Neuron (in vitro differentiated cells): Measurements from ENCODE around the gene SHF.

Source experiments
- H2AFZ ChIP-seq: one replicate; pipeline ENCODE4 v1.6.1; 2013; ENCODE audit warnings: low read depth, mild to moderate bottlenecking, inconsistent platforms, low read length, moderate library complexity
- H3K27me3 ChIP-seq: one replicate; pipeline ENCODE4 v1.6.1; 2013; ENCODE audit warnings: low read length; ENCODE audit not compliant: insufficient read depth
- H3K36me3 ChIP-seq: one replicate; pipeline ENCODE4 v1.6.1; 2013; ENCODE audit warnings: low read length; ENCODE audit not compliant: insufficient read depth
- H3K4me1 ChIP-seq: one replicate; pipeline ENCODE4 v1.6.1; 2013; ENCODE audit warnings: low read length; ENCODE audit not compliant: insufficient read depth
- H3K4me3 ChIP-seq: 2 replicates; pipeline ENCODE4 v1.5.1; 2013; ENCODE audit warnings: mild to moderate bottlenecking, low read length, moderate library complexity
- H3K9me3 ChIP-seq: one replicate; pipeline ENCODE4 v1.6.1; 2013; ENCODE audit warnings: low read length

SHF gene

DNA sequence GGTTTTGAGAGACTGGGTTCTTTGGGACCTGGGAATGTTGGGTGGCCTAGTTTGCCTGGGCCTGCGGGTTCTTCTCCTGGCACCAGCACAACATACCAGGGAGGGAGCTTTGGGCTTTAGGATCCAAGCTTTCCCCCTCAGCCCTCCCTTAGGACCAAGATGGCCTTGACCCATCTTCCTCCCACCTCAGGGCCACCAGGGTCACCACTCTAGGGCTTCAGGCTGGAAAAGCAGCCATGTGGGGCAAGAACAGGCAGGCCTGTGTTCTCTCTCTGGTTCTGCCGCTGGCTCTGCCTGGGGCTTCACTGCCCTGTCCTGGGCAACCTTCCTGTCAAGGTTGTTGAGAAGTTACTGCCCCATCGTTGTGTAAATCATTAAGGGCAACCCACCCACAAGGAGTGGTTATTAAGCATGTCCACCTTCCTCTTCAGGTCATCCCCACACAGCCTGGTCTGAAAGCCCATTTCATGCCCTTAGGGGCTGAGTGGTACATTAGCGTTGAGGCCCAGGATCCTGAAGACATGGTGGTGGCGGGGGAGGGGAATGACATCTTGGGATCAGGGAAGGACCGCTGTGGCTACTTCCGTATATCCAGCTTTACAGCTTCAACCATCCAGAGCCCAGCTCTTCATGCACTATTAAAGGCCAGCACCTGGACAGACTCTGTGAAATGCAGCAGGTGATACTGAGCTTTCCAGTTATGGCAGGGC lies 57.3 kb downstream of the SHF start:
- H3K36me3 ChIP-seq = no peaks in the 10 kb centered on the region
- peaks cover 88% of the 10 kb centered on the region for H3K27me3 ChIP-seq
- H3K4me3 ChIP-seq = no peak overlapping the region
- H3K4me1 ChIP-seq = no peaks in the 10 kb centered on the region
- H3K9me3 ChIP-seq = no peaks in the 10 kb centered on the region
- H2AFZ ChIP-seq = no peak overlapping the region

- Histone ChIP-seq H3K4me3 (no peak within 1 kb of the TSS), H3K4me1 (no peaks in the 10 kb centered on the region), H3K27me3 (peaks cover 88% of the 10 kb centered on the region), H2AFZ (no peak within 1 kb of the TSS), H3K36me3 (no peaks in the 10 kb centered on the region), H3K9me3 (no peaks in the 10 kb centered on the region)
Observed at GRCh38 chr15:45129651-45130129, 58.1 kb downstream of the SHF start, which contains the start of the genes DUOX1 and DUOXA1. Gene DUOX1, plus strand, starts transcription at chr15:45129994. Its CDS starts 1,973 bp downstream, at chr15:45131967. Gene DUOXA1, minus strand, starts transcription at chr15:45129879. Its CDS starts 6,865 bp downstream, at chr15:45123014.

DNA sequence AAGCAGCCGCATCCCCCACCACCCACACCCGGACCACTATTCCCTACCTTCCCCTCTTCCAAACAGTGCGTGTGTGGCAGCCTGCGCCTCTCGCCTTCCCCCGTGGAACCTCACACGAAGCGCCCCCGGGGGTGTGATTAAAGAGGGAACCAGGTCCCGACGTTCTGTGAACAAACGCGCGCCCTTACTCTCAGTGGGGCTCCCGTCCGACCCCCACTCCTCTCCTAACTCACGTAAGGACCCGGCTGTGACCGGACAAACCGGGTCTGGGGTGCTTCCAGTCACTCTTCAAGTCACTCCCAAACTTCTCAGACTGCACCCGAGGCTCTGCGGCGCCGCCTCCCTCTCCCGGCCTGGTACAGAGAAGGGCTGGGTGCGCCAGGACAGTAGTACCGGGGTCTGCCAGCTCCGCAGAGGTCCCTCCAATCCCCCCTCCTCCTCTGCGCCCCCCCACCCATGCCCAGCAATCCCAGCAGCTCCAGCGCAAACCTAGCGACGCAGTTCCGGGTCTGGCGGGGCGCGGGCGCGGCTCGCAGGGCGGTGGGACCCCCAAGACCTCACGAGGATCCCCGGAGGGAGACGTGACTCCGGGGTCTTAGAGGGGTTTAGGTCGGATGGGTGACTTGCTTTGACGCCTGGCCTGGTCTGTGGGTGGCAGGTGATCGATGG lies 58.7 kb downstream of the SHF start:
- H3K27me3 ChIP-seq = peaks cover 85% of the 10 kb centered on the region

GRCh38 chr15:45126535-45127158 lies 61.1 kb downstream of the SHF start:
- no peak overlapping the region for H3K4me3 ChIP-seq
- H3K27me3 ChIP-seq = peaks cover 68% of the 10 kb centered on the region
- H2AFZ ChIP-seq = no peak overlapping the region
- no peaks in the 10 kb centered on the region for H3K9me3 ChIP-seq
- no peaks in the 10 kb centered on the region for H3K4me1 ChIP-seq
- no peaks in the 10 kb centered on the region for H3K36me3 ChIP-seq

More for the DNA sequence above, 58.7 kb downstream of the SHF start:
- no peaks in the 10 kb centered on the region for H3K9me3 ChIP-seq
- no peaks in the 10 kb centered on the region for H3K36me3 ChIP-seq
- no peak overlapping the region for H2AFZ ChIP-seq
- H3K4me3 ChIP-seq = no peak overlapping the region
- H3K4me1 ChIP-seq = no peaks in the 10 kb centered on the region

DNA sequence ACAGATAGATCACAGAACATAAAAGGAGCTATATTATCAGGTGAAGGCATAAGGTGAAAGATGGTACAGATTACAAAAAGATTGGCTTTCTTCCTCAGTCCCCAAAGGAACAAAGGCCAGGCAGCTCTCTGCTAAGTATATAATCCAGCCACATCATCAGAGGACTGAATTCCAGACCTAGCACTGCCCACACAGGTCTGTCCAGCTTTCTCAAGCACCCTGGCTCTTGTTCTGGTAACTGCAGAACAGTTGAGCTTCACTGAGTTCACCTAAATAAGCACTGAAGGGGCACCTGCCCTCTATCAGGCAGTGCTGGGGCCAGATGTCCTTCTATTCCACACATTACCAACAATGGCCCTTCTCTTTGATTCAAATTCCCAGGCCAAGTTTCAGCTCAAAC lies 64.4 kb downstream of the SHF start:
- Histone ChIP-seq H3K4me1 (no peaks in the 10 kb centered on the region), H3K4me3 (no peak overlapping the region), H3K27me3 (peaks cover 53% of the 10 kb centered on the region), H3K36me3 (no peaks in the 10 kb centered on the region), H2AFZ (no peak overlapping the region), H3K9me3 (no peaks in the 10 kb centered on the region)

DNA sequence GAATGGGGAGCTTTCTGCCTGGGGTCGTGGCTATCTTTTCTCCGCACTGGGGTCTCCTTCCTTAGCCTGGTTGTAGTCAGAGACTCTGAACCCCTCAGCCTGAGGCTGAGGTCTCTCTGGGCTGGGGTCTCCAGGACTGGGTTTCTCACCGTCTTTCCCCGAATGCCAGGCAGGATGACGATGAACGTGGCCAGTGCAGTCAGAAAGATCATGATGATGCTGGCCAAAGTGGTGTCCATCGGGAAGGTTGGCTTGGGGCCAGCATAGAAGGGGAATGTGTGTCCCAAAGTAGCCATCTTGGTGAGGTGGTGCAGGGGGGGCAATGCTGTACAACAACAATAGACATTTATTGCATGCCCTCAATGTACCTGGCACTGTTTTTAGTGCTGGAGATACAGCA lies 65.0 kb downstream of the SHF start:
- H3K27me3 ChIP-seq = peaks cover 46% of the 10 kb centered on the region
- no peak overlapping the region for H3K4me3 ChIP-seq
- no peaks in the 10 kb centered on the region for H3K9me3 ChIP-seq
- peaks cover under 1% of the 10 kb centered on the region for H3K4me1 ChIP-seq
- no peaks in the 10 kb centered on the region for H3K36me3 ChIP-seq
- no peak overlapping the region for H2AFZ ChIP-seq

DNA sequence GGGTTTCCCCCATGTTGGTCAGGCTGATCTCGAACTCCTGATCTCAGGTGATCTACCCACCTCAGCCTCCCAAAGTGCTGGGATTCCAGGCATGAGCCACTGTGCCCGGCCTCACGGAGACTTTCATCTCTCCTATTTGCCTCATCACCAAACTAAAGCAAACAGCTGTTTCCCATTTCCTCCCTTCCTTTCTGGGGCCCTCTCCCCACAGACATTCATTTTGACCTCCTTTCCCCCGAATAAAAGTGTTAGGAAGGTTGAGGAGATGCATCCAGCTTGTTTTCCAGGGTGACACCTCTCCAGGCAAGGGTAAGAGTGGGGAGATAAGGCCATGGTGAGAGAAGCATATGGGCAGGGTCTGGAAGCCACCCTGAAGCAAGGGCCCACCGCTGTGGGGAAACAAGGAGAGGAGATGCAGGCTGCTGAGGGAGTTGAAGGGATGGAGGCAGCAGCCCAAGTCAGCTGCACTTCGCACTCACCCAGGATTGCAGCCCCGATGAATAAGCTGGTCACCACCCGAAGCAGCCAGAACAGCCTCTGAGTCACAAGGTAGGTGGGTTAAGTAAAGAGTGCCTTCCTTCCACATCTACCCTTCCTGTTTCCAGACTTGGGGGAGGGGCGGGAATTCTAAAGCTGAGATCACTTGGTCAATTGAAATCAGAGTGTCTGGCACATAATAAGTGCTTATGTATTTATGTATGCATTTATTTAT lies 65.9 kb downstream of the SHF start:
- H2AFZ ChIP-seq = no peak overlapping the region
- H3K36me3 ChIP-seq = no peaks in the 10 kb centered on the region
- H3K4me1 ChIP-seq = peaks cover 2% of the 10 kb centered on the region
- no peak overlapping the region for H3K4me3 ChIP-seq
- H3K9me3 ChIP-seq = no peaks in the 10 kb centered on the region
- peaks cover 50% of the 10 kb centered on the region for H3K27me3 ChIP-seq

DNA sequence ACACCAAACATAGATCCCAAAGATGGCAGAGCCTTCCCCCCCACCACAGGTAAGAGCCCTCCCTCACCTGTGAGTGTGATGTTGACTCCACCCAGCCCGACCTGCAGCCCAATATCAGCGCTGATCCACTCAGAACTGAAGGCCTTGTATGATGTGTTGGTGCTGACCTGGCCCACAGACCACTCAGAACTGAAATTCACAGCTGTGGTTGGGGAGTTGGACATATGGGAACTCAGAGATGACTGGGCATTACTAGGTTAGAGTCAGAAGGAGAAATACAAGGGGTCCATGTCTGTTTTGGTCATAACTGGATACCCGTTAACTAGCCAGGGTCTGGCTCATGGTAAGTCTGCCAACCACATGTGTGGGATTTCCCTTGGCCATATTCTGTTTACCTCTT lies 66.7 kb downstream of the SHF start:
- Histone ChIP-seq H2AFZ (no peak overlapping the region), H3K4me1 (peaks cover 2% of the 10 kb centered on the region), H3K4me3 (no peak overlapping the region), H3K36me3 (no peaks in the 10 kb centered on the region), H3K9me3 (no peaks in the 10 kb centered on the region), H3K27me3 (peaks cover 54% of the 10 kb centered on the region)

DNA sequence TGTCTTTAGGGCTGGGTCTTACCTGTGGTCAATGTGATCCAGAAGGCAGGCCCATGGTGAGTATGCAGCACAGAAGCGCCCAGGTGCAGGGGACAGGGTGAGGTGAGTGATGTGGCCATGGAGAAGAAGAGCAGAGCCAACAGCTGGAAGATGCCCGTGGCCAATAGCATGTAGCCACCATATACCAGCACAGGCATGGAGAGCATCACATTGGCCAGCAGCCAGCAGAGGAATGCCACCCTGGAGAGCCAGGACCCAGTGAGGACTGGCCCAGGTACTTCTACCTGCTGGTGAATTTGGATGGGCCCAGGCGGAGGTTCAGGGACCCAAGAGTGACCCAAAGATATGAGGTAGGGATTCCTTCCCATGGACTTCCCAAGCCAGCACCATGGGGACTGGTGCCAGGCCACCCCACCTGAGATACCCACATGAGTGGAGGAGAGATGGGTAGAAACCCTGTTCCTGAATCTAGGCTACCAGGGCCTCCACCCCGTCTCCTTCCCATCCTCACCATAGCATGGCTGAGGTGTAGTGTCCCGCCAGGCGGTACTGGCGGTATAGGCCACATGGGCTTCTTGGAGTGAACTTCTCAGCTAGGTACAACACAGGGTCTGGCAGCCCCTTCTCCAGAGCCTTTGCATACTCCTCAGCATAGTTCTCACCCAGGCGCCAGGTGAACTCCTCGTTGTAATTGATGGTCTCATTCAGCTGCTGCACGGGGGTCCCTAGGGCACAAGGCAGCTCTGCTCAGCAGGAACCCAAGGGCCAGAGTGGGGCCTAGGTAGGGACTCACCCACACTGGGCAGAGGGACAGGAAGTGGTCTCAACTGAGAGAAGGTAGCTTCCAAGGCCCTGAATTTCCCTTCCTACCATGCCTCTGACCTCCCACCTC lies 67.4 kb downstream of the SHF start:
- H3K4me1 ChIP-seq = peaks cover 2% of the 10 kb centered on the region
- H2AFZ ChIP-seq = no peak overlapping the region
- no peak overlapping the region for H3K4me3 ChIP-seq
- no peaks in the 10 kb centered on the region for H3K36me3 ChIP-seq
- H3K9me3 ChIP-seq = no peaks in the 10 kb centered on the region
- peaks cover 57% of the 10 kb centered on the region for H3K27me3 ChIP-seq

- Histone ChIP-seq H3K4me1 (peaks cover 6% of the 10 kb centered on the region), H3K4me3 (no peak overlapping the region), H3K27me3 (peaks cover 61% of the 10 kb centered on the region), H2AFZ (no peak overlapping the region), H3K36me3 (no peaks in the 10 kb centered on the region), H3K9me3 (no peaks in the 10 kb centered on the region)
Observed at GRCh38 chr15:45118996-45119395, 68.8 kb downstream of the SHF start.

DNA sequence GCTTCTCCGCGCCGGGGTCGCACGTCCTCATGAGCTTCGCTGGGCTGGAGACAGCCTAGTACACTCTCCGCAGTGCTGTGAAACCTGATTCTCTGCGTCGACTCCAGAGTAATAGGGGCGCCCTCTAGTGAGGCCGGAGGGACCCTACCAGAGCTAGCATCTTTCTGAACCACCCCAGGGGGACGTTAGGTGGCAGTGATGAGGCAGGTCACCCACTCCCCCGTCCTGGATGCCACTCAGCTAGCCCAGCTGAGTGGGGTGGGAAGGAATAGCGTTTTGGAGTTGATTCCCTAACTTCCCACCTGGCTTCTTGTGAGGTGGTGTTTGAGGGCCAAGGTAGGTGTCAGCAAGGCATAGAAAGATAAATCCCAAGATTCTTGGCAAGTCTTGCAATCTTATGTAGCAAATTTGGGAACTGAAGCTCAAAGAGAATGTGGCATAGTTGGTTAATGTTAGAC lies 69.6 kb downstream of the SHF start:
- H3K27me3 ChIP-seq = peaks cover 70% of the 10 kb centered on the region
- no peaks in the 10 kb centered on the region for H3K36me3 ChIP-seq
- H3K4me3 ChIP-seq = peak overlapping the region; percentile 35

More for the DNA sequence above, 69.6 kb downstream of the SHF start:
- H3K9me3 ChIP-seq = no peaks in the 10 kb centered on the region
- peak overlapping the region; percentile 48 for H2AFZ ChIP-seq
- peaks cover 6% of the 10 kb centered on the region for H3K4me1 ChIP-seq
